Transverse colon (tissue), 4 donors: ENCODE data around the gene ELP4.

Source experiments
- CTCF ChIP-seq, 5 experiments: fragments of 200-600 bp in 3 of 5; fragments of 450-650 bp in 2 of 5; sonication (generic) in 3 of 5; IDR thresholded peaks; 1 replicate in 2 of 5; 2 replicates in 3 of 5; pipeline ENCODE4 v1.5.1; 2016 to 2017; ENCODE audit warnings: antibody characterized with exemption in 5 of 5, inconsistent platforms in 3 of 5, mild to moderate bottlenecking in 2 of 5, moderate library complexity in 1 of 5
- EP300 ChIP-seq: sonication (generic); formaldehyde crosslinking; IDR thresholded peaks from one replicate; pipeline ENCODE4 v1.6.1; 2017; ENCODE audit warnings: antibody characterized with exemption, low read depth
- POLR2A ChIP-seq: fragments of 450-650 bp; IDR thresholded peaks from one replicate; pipeline ENCODE4 v1.6.1; 2016; ENCODE audit warnings: antibody characterized with exemption, mild to moderate bottlenecking, moderate library complexity
- POLR2AphosphoS5 ChIP-seq, 3 donors: sonication (generic); formaldehyde crosslinking; IDR thresholded peaks; one replicate each; pipeline ENCODE4 v1.6.1; 2016; ENCODE audit warnings: antibody characterized with exemption in 3 of 3

- TF ChIP-seq CTCF (IDR thresholded peaks at IDR 0.05), result no peak
- TF ChIP-seq POLR2AphosphoS5 (IDR thresholded peaks at IDR 0.05), result no peak
- TF ChIP-seq POLR2A, result no peak
- no peak for TF ChIP-seq EP300
Measured at GRCh38 chr11:31806928-31807798, 297.6 kb downstream of the ELP4 start.
